ENCODE data around the gene PPFIA1. TPM values are rescaled to one million over a fixed set of nuclear protein-coding genes. Genes with fewer than 3 reads are reported as not detected.

PPFIA1 gene
- total RNA-seq, 1 experiment from 2014 or later = 35.0 TPM

DNA sequence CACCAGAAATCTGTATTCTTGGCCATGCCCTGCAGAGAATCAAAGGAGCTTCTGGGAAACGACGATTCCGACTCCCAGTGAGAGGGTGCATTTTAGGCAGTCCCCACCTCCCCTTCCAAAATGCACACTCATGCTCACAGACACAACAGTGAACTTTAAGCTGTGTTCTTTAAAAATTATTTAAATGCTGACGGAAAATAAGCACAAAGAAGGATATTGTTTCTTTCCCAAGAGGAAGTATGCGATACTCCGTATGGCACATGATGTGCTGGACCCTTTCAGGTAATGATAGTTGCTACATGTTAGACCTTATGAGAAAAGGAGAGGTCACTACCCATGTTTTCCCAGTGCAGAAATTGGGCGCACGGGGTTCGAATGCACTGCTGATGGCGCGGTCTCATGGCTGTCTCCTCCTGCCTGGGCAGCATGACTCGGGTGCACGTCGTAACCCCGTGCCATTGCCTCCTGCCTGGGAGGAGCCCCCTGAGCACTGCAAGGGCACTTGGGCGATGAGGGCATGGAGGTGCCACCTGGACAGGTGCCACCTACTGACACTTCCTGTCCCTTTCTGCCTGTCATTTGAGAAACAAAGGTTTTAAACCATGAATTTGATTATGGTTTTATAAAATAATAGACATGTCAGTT is 64.0 kb downstream of the PPFIA1 start:
- Histone ChIP-seq H3K4me3 (no peak overlapping the region), H3K9me3 (replicated peaks) (no peaks in the 10 kb centered on the region), H3K27me3 (no peaks in the 10 kb centered on the region), H3K4me1 (no peaks in the 10 kb centered on the region), H3K27ac (no peak overlapping the region), H3K36me3 (peaks cover 50% of the 10 kb centered on the region)
- no peak for DNase-seq

- DNase-seq = no peak
- H3K9me3 ChIP-seq (replicated peaks) = no peaks in the 10 kb centered on the region
- H3K4me3 ChIP-seq = no peak overlapping the region
- peaks cover 45% of the 10 kb centered on the region; the same call in 1 of the 2 replicates for H3K36me3 ChIP-seq
- H3K4me1 ChIP-seq = no peaks in the 10 kb centered on the region
- no peak overlapping the region for H3K27ac ChIP-seq
- no peaks in the 10 kb centered on the region for H3K27me3 ChIP-seq
Measured at GRCh38 chr11:70335511-70335910, 65.0 kb downstream of the PPFIA1 start.

- H3K36me3 ChIP-seq = peaks cover 28% of the 10 kb centered on the region; the same call in 1 of the 2 replicates
- H3K27ac ChIP-seq = no peak overlapping the region
- no peaks in the 10 kb centered on the region for H3K9me3 ChIP-seq (replicated peaks)
- DNase-seq = no peak
- no peaks in the 10 kb centered on the region for H3K27me3 ChIP-seq
- H3K4me1 ChIP-seq = no peaks in the 10 kb centered on the region
- no peak overlapping the region for H3K4me3 ChIP-seq
Measured at GRCh38 chr11:70338594-70338993, 68.1 kb downstream of the PPFIA1 start.

GRCh38 chr11:70339066-70339465 is 68.6 kb downstream of the PPFIA1 start:
- DNase-seq = no peak
- no peaks in the 10 kb centered on the region for H3K4me1 ChIP-seq
- no peaks in the 10 kb centered on the region for H3K27me3 ChIP-seq
- H3K36me3 ChIP-seq = peaks cover 28% of the 10 kb centered on the region; the same call in 1 of the 2 replicates
- H3K4me3 ChIP-seq = no peak overlapping the region
- no peaks in the 10 kb centered on the region for H3K9me3 ChIP-seq (replicated peaks)
- H3K27ac ChIP-seq = no peak overlapping the region

DNA sequence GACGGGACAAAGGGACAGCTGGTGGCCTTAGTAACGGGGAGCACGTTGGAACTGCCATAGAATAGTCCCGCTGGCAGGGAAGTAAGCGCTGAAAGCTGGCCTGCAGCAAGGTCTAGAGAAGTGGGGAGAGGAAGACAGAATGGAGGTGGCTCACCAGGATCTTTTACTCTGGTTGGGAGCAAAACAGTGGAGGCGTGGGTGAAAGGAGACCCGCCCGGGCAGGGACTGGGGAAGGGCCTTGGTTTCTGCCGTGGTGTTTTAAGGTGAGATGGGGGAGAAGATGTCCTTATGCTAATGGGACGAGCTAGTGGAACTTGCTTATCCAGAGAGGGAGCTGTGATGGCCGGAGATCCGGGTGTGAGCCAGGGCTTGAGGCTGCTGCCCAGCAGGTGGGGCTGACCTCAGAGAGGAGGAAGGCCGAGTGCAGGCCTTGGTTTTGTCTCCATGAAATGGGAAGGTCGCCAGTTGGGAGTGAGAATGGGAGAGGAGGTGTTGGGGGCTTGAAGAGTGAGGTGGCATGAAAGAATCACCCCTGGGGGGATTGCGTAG is 71.5 kb downstream of the PPFIA1 start:
- no peaks in the 10 kb centered on the region for H3K4me1 ChIP-seq
- H3K9me3 ChIP-seq (replicated peaks) = no peaks in the 10 kb centered on the region
- H3K4me3 ChIP-seq = no peak overlapping the region
- no peaks in the 10 kb centered on the region for H3K27me3 ChIP-seq
- no peak overlapping the region for H3K27ac ChIP-seq
- H3K36me3 ChIP-seq = peaks cover 14% of the 10 kb centered on the region; the same call in 1 of the 2 replicates
- DNase-seq = no peak

- Histone ChIP-seq H3K4me3 (no peak overlapping the region), H3K4me1 (no peaks in the 10 kb centered on the region), H3K36me3 (peaks cover 7% of the 10 kb centered on the region; the same call in 1 of the 2 replicates), H3K27me3 (no peaks in the 10 kb centered on the region), H3K9me3 (replicated peaks) (no peaks in the 10 kb centered on the region), H3K27ac (no peak overlapping the region)
- DNase-seq = no peak
Measured at GRCh38 chr11:70343636-70344035, 73.1 kb downstream of the PPFIA1 start.

DNA sequence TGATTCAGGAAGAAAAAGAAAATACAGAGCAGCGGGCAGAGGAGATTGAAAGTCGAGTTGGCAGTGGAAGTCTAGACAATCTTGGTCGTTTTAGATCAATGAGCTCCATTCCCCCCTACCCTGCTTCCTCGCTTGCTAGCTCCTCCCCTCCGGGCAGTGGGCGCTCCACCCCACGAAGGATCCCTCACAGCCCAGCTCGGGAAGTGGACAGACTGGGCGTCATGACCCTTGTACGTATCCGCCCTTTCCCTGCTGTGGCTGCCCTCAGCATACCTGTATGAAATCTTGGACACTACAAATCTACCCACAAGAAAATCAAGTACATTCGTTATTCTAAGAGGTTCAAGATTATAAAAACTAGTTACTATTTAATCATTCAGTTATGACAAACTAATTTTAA is 77.7 kb downstream of the PPFIA1 start:
- Histone ChIP-seq H3K4me3 (no peak overlapping the region), H3K27ac (no peak overlapping the region), H3K4me1 (no peaks in the 10 kb centered on the region), H3K9me3 (replicated peaks) (no peaks in the 10 kb centered on the region), H3K36me3 (peaks cover 3% of the 10 kb centered on the region), H3K27me3 (no peaks in the 10 kb centered on the region)
- DNase-seq = no peak

- Histone ChIP-seq H3K4me1 (no peaks in the 10 kb centered on the region), H3K27ac (no peak overlapping the region), H3K9me3 (replicated peaks) (no peaks in the 10 kb centered on the region), H3K4me3 (no peak overlapping the region), H3K27me3 (no peaks in the 10 kb centered on the region), H3K36me3 (peaks cover 3% of the 10 kb centered on the region)
- no peak for DNase-seq
Measured at GRCh38 chr11:70348608-70349007, 78.1 kb downstream of the PPFIA1 start.

DNA sequence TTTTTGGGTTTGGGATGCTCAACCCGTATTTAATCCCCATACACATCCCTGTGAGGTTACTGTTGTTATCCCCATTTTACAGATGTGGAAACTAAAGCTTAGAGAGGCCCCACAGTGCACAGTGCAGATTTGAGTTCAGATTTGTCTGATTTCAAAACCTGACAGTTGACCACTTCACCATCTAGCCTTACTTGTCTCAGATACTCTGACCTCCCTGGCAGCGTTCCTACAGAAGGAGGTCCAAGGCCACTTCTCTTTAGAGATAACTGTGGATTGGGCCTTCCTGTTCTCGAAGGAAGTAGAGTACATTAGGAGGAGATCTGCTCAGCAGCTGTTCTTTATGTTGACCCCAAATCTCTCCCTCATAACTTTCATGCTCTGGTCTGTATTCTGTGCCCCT is 81.2 kb downstream of the PPFIA1 start:
- no peak overlapping the region for H3K27ac ChIP-seq
- no peaks in the 10 kb centered on the region for H3K9me3 ChIP-seq (replicated peaks)
- H3K4me3 ChIP-seq = no peak overlapping the region
- H3K4me1 ChIP-seq = no peaks in the 10 kb centered on the region
- H3K36me3 ChIP-seq = peaks cover 17% of the 10 kb centered on the region
- no peak for DNase-seq
- no peaks in the 10 kb centered on the region for H3K27me3 ChIP-seq

GRCh38 chr11:70352100-70352499 is 81.6 kb downstream of the PPFIA1 start:
- no peak for DNase-seq
- Histone ChIP-seq H3K4me3 (no peak overlapping the region), H3K36me3 (peaks cover 14% of the 10 kb centered on the region), H3K9me3 (replicated peaks) (no peaks in the 10 kb centered on the region), H3K27me3 (no peaks in the 10 kb centered on the region), H3K27ac (no peak overlapping the region), H3K4me1 (no peaks in the 10 kb centered on the region)

- Histone ChIP-seq H3K27me3 (no peaks in the 10 kb centered on the region), H3K36me3 (peaks cover 14% of the 10 kb centered on the region), H3K4me1 (no peaks in the 10 kb centered on the region), H3K27ac (no peak overlapping the region), H3K4me3 (no peak overlapping the region), H3K9me3 (replicated peaks) (no peaks in the 10 kb centered on the region)
- DNase-seq = no peak
Measured at GRCh38 chr11:70352601-70353000, 82.1 kb downstream of the PPFIA1 start.

- H3K4me3 ChIP-seq = no peak overlapping the region
- no peaks in the 10 kb centered on the region for H3K9me3 ChIP-seq (replicated peaks)
- H3K27me3 ChIP-seq = no peaks in the 10 kb centered on the region
- no peak overlapping the region for H3K27ac ChIP-seq
- no peaks in the 10 kb centered on the region for H3K4me1 ChIP-seq
- no peak for DNase-seq
- H3K36me3 ChIP-seq = peaks cover 14% of the 10 kb centered on the region
Measured at GRCh38 chr11:70353329-70353728, 82.8 kb downstream of the PPFIA1 start.

DNA sequence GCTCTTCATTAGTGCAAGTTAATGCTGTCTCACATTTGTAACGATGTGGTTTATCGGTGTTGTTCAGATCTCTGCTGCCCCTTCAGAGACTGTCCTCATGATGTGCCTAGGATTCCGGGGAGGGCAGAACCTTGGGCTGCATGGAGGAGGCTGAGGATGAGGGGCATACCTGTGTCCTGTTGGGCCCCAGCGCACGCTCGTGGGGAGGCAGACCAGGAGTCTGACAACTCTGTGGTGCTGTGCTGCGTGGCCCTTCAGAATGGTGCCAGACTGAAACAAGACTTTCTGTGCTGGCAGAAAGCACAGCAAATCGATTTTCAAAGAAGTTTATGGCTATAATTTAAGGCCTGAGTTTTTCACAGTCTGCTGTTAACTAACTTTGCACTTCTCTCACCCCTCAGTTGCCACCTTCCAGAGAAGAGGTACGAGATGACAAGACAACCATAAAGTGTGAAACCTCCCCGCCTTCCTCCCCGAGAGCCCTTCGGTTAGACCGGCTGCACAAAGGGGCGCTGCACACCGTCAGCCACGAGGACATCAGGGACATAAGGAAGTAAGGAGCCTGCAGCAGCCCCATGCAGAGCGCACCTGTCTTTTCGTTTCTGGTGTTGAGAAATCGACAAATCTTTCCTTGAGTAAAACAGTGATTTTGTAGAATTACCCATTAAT is 83.5 kb downstream of the PPFIA1 start:
- DNase-seq = no peak
- Histone ChIP-seq H3K36me3 (peaks cover 14% of the 10 kb centered on the region), H3K4me3 (no peak overlapping the region), H3K9me3 (replicated peaks) (no peaks in the 10 kb centered on the region), H3K27me3 (no peaks in the 10 kb centered on the region), H3K4me1 (no peaks in the 10 kb centered on the region), H3K27ac (no peak overlapping the region)

GRCh38 chr11:70354629-70355028 is 84.1 kb downstream of the PPFIA1 start:
- no peaks in the 10 kb centered on the region for H3K4me1 ChIP-seq
- no peaks in the 10 kb centered on the region for H3K27me3 ChIP-seq
- no peak for DNase-seq
- H3K27ac ChIP-seq = no peak overlapping the region
- H3K36me3 ChIP-seq = peaks cover 14% of the 10 kb centered on the region
- no peaks in the 10 kb centered on the region for H3K9me3 ChIP-seq (replicated peaks)
- no peak overlapping the region for H3K4me3 ChIP-seq

- no peaks in the 10 kb centered on the region for H3K27me3 ChIP-seq
- H3K36me3 ChIP-seq = peaks cover 26% of the 10 kb centered on the region
- H3K4me3 ChIP-seq = no peak overlapping the region
- no peak overlapping the region for H3K27ac ChIP-seq
- no peaks in the 10 kb centered on the region for H3K4me1 ChIP-seq
- H3K9me3 ChIP-seq (replicated peaks) = no peaks in the 10 kb centered on the region
- no peak for DNase-seq
Measured at GRCh38 chr11:70358753-70359152, 88.3 kb downstream of the PPFIA1 start.
